ENCODE measurements around the gene PRKCZ.

Gene PRKCZ

DNA sequence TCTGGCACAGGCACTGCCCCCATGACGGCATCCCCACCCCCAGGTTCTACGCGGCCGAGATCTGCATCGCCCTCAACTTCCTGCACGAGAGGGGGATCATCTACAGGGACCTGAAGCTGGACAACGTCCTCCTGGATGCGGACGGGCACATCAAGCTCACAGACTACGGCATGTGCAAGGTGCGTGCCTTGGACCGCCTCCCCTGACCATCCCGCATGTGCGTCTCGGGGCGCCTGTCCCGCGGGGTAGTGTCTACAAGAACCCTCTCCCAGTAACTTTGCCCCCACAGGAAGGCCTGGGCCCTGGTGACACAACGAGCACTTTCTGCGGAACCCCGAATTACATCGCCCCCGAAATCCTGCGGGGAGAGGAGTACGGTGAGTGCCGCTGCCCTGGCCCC is 121.8 kb downstream of the PRKCZ start:
- in situ Hi-C loops (cut with MboI; ENCODE audit: low sequenced_read_pairs), result no loop called here

DNA sequence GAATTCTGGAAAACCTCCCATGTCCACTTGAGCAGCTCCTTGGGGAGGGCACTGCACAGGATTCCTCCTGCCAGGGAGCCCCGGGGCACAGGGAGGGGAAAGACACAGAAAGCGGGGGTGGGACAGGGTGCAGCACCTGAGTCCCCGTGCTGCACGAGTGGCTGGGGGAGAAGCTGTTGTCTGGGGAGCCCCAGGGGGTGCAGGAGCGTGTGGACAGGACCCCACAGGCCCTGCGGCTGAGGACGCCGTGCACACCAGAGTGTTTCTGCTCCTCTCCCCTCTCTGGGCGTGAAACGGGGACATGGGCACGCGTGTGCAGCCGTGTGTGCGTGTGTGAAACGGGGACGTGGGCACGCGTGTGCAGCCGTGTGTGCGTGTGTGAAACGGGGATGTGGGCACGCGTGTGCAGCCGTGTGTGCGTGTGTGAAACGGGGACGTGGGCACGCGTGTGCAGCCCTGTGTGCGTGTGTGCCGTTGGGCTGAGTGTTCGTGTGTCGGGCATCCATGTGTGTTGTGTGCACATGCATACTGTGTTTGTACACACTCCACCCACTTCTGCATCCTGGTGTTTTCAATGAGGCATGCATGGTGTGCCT is 122.4 kb downstream of the PRKCZ start:
- in situ Hi-C loops (cut with MboI; ENCODE audit: low sequenced_read_pairs), result no loop called here

DNA sequence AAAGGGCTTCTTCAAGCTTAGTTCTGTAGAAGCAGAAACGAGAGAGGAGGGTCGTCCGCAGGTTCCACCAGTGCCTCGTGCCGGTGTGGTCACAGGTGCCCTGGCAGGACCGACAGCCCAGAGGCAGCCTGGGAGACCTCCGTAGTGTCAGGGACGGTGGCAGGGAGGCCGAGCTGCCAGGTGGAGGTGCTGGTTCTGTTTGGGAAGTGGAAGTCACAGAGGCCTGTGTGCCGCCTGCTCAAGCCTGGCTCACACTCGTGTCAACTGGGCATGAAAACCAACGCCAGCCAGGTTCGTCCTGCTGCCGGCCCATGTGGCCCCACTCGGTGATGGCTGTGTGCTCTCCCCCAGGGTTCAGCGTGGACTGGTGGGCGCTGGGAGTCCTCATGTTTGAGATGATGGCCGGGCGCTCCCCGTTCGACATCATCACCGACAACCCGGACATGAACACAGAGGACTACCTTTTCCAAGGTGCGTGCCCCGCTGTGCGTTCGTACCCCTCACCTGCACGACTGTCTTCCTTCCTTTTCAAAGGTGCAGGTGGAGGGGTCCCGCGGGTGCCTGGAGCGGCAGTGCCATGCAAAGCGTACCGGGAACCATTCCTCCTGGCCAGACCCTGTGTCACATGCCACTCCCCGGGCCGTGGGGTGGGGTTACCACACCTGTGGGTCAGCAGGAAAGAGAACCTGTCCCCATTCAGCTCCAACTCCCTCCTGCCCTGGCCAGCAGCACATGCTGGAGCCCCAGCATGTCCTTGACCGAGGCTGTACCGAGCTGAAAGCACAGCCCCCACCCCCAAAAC is 123.5 kb downstream of the PRKCZ start:
- in situ Hi-C loops (cut with MboI; ENCODE audit: low sequenced_read_pairs), result no loop called here

DNA sequence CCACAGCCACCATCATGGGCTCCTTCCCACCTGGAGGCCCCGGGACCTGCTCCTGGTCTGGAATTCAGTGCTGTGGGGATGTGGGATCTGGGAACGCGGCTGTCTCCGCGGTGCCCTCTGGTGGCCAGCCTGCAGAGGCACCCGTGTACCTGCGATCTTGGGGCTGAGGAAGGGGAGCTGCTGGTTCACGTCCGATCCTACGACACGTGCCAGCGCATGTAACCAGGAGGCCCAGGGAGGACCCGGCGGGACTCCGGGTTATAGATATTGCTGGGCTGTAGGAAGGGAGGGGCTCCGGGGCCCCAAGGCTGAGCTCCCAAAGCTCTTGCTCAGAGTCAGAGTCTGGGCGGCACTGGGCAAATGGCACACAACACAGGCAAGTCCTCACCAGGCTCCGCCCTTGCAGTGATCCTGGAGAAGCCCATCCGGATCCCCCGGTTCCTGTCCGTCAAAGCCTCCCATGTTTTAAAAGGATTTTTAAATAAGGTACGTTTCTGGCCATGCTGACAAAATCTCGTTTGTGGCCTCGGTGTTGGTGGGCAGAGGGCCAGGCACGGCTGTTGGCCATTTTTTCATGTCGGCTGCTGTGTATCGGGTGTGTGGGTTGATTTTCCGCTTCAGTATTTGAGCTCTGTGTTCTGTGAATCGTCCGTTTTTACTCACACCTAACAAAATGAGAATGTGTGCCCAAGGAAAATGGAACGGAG is 124.3 kb downstream of the PRKCZ start:
- in situ Hi-C loops (cut with MboI; ENCODE audit: low sequenced_read_pairs), result loop anchor here (25.0 kb wide), 1 partner anchor 363 kb away; the partner anchor contains the start of genes HES5 and PANK4

DNA sequence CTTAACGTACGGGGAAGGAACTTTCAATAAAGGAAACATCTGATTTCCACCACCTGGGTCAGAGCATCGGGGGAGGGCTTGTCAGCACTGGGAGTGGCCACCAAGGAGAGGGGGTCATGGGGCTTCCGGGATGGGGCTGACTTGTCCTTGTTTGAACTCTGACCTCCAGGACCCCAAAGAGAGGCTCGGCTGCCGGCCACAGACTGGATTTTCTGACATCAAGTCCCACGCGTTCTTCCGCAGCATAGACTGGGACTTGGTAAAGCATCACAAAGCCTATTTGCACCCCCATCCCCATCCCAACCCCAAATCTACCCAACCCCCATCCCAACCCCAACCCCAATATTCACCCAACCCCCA is 124.8 kb downstream of the PRKCZ start:
- in situ Hi-C loops (cut with MboI; ENCODE audit: low sequenced_read_pairs), result loop anchor here (25.0 kb wide), 1 partner anchor 362 kb away; the partner anchor contains the start of genes HES5 and PANK4

DNA sequence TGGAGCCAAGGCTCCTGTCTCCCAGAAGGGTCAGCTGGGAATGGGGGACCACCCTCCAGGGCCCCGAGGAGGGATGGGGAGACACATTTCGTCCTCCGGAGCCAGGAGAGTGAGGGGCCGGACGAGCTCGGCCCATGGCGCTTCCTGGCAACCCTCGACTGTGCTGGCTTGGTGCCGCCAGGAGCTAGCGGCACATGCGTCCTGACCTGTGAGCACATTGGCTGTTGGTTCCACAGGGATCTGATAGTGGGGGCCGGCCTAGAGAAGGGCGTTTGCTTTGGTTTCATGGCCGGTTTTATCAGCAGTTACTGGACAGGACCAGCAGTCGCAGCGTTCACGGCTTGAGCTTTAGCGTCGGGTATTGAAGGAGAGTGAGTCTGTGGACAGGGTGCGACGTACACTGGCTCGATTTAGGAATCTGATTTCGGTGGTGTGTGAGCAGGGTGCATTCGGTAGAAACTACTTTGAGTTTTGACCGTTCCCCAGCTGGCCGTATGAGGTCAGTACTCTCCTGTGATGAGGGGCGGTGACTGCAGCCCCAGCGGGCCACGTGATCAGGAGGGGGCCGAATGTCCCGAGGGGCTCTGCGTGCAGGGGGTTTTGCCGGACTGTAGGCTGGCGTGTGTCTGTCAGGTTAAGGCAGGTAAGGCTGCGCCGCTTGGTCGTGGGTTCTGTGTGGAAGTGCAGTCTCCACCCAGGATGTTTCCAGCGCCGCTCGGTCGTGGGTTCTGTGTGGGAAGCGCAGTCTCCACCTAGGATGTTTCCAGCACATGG is 125.7 kb downstream of the PRKCZ start:
- in situ Hi-C loops (cut with MboI; ENCODE audit: low sequenced_read_pairs), result loop anchor here (25.0 kb wide), 1 partner anchor 361 kb away; the partner anchor contains the start of genes HES5 and PANK4

DNA sequence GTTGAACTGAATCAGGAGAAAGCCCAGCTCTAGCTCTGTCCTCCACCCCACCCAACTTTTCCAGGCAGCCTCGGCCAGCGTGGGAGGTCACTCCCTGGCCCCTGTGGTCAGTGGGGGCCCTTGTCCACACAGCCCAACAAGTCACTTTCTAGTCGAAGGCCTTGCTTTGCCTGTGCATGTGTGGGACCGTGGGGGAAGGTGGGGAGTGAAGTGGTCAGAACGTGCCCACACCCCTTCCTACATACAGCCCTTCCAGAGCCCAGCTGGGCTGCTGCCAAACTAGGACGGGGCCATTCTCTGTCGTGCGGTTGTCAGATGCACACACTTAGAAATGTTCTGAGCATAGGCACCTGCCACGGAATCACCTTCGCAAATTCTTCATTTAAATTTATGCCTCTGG is 126.4 kb downstream of the PRKCZ start:
- in situ Hi-C loops (cut with MboI; ENCODE audit: low sequenced_read_pairs), result loop anchor here (25.0 kb wide), 1 partner anchor 361 kb away; the partner anchor contains the start of genes HES5 and PANK4

- in situ Hi-C loops (cut with MboI; ENCODE audit: low sequenced_read_pairs), result loop anchor here (25.0 kb wide), 1 partner anchor 360 kb away; the partner anchor contains the start of genes HES5 and PANK4
Observed at GRCh38 chr1:2177541-2177940, 127.3 kb downstream of the PRKCZ start.

DNA sequence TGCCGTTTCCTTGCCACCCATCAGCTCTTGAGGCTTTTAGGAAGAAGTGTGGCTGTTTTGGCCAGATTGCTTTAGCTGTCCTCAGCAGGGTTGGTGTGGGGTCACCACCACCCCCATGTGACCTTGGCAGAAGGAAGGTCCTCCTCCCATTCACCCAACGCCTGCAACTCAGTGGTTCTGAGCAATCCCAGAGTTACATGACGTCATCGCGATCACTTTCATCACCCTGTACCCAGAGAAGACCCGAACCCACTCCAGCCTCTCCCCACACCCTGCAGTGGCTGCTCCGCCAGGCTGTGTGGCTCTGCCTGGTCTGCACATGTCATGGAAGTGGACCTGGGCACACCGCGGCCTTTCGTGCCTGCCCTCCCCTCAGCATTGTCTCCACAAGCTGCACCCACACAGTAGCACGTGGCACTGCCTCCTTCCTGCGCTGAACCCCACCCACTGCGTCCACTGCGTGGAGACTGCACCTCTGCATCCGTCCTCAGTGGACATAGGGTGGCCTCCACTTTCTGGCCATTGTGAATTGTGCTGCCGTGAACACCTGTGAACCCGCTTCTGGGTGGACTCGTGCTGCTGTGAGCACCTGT is 127.8 kb downstream of the PRKCZ start:
- in situ Hi-C loops (cut with MboI; ENCODE audit: low sequenced_read_pairs), result loop anchor here (25.0 kb wide), 1 partner anchor 359 kb away; the partner anchor contains the start of genes HES5 and PANK4

DNA sequence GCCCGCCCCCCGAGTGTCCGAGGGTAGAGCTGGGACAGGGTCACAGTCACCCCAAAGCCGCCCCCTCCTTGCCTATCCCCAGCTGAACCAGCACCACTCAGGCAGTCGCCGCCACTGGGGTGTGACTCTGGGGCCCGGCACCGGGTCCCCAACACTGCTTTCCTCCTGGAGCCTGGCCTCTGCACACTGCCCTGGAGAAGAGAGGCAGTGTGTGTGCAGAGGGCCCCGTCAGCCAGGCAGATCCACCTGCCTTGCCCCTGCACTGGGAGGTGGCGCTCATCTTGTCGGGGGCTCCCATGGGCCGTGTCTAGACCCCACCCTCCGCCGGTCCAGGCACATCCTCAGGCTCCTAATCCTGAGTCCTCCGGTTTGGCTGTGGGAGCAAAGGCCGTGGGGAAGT is 128.7 kb downstream of the PRKCZ start:
- in situ Hi-C loops (cut with MboI; ENCODE audit: low sequenced_read_pairs), result loop anchor here (25.0 kb wide), 1 partner anchor 358 kb away; the partner anchor contains the start of genes HES5 and PANK4

DNA sequence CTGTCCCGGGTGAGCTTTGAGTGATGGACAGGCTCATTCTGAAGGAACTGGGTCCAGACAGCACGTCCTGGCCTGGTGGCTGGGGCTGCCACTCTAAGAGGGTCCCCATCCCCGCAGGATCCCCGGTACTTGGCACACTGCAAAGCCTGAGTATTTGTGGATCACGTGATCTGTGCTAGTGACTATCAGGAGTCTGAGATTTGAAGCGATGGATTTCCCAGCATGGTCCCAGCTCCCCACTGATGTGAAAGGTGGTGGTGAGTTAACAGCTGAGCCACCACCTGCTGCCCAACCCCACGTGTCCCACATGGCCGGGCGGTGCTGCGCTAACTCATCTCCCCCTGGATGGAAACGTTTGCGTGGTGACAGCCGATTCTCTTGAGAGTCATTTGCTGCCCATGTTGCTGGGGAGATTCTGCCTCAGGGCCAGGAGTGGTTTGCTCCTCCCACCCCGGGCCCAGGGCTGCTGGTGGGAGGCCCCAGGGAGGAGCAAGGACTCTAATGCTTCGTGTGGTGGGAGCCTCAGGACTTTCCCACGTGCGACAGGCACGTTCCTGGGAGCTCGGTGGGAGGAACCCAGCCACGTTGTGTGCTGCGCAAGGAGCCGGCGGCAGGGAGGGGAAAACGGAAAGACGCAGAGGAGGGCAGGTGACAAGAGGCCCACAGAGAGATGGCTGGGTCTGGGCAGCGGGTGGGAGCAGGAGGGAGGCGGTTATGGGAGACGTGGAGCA is 129.2 kb downstream of the PRKCZ start:
- in situ Hi-C loops (cut with MboI; ENCODE audit: low sequenced_read_pairs), result loop anchor here (25.0 kb wide), 1 partner anchor 358 kb away; the partner anchor contains the start of genes HES5 and PANK4

DNA sequence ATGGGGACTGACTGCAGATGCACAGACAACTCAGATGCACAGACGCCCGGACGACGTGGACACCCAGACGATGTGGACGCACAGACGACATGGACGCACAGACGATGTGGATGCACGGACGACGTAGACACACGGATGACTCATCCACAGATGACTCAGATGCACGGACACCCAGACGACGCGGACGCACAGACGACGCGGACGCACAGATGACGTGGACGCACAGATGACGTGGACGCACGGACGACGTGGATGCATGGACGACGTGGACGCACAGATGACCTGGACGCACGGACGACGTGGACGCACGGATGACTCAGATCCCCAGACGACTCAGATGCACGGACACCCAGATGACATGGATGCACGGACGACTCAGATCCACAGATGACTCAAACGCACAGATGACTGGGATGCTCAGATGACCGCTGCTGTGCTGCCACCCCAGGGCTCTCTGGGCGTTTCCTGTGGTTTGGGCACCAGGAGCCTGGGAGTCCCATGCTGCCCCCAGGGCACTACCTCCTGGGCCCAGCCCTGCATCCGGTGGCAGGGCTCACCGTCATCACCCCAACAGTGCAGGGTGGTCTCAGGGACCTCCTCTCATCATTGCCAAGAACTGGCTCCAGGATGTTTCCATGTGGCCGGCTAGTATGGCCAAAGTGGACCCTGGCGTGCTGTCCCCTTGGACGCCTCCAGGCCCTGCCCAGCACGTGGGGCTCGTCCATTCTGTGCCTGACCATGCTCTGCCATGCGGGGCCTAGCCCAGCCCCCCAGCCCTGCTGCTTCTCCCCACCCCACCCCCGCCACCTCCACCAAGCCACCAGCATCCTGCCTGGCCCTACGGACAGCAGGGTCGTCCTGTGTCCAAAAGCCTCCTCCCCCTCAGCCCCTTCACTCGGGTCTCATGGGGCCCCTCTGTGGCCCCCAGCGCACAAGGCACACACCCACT is 130.4 kb downstream of the PRKCZ start:
- in situ Hi-C loops (cut with MboI; ENCODE audit: low sequenced_read_pairs), result loop anchor here (25.0 kb wide), 1 partner anchor 357 kb away; the partner anchor contains the start of genes HES5 and PANK4

DNA sequence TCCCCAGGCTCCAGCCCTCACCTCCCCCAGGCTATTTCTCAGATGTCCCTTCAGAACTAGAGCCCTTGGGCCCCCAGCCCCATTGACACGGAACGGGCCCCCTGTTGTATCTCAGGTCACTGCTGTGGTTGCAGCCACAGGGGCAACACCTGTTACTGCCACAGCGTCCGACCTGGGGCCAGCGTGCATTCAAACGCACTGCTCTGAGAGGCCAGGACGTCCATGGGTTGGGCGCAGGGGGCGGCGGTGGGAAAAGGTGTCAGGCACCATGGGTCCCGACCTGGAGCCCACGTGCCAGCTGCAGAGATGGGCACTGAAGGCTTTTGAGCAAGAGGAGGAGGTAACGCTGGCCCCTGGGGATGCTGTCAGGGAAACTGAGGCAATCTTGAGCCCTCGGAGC is 131.1 kb downstream of the PRKCZ start:
- in situ Hi-C loops (cut with MboI; ENCODE audit: low sequenced_read_pairs), result loop anchor here (25.0 kb wide), 1 partner anchor 356 kb away; the partner anchor contains the start of genes HES5 and PANK4

DNA sequence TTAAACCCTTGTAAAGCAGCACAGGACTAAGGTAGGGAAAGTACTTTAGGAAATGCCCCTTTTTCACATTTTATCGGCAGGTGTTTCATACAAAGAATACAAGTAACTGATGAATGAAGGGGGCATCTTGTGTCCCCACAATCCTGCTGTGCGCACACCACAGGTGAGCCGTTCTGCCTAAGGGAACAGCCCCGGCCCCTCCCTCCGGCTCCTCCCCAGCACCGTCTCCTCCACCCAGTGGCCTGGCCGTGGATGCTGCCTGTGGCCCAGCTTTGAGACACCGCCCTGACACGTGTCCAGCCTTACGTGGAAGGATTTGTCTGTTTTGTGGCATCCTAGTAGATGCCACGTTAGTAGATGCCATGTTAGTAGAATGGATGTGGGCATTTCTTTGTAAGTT is 131.5 kb downstream of the PRKCZ start:
- in situ Hi-C loops (cut with MboI; ENCODE audit: low sequenced_read_pairs), result loop anchor here (25.0 kb wide), 1 partner anchor 356 kb away; the partner anchor contains the start of genes HES5 and PANK4

- in situ Hi-C loops (cut with MboI; ENCODE audit: low sequenced_read_pairs), result loop anchor here (25.0 kb wide), 1 partner anchor 355 kb away; the partner anchor contains the start of genes HES5 and PANK4
Observed at GRCh38 chr1:2182376-2182775, 132.2 kb downstream of the PRKCZ start.

DNA sequence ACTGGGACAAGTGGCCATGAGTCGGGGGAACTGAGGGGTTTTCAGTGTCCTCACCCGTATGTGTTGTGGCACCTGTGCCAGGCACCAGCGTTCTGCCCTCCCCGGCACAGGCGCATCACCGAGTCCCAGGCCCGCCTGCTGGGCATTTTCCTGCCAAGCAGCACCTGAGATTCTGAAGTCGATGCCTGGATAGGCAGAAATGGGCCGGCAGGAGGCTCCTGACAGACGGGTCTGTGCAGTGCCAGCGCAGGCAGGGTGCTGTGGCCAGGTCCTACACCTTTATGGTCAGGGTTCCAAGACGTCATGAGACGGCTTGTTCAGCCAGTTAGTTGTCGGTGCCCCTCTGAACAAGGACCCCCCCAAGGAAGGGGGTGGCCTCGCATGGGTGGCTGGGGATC is 133.7 kb downstream of the PRKCZ start:
- in situ Hi-C loops (cut with MboI; ENCODE audit: low sequenced_read_pairs), result loop anchor here (25.0 kb wide), 1 partner anchor 353 kb away; the partner anchor contains the start of genes HES5 and PANK4

DNA sequence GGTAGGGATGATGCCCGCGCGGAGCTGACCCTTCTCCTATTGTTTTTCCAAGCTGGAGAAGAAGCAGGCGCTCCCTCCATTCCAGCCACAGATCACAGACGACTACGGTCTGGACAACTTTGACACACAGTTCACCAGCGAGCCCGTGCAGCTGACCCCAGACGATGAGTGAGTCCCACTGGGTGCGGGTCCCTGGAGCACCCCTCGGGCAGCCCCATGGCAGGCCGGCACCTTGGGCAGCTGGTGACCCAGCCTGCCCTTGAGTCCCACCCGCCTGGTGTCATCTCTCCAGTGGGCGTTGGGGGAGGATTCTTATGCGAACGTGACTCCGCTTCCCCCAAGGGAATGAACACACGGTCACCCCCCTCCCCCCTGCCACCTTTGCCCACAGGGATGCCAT is 134.3 kb downstream of the PRKCZ start:
- in situ Hi-C loops (cut with MboI; ENCODE audit: low sequenced_read_pairs), result loop anchor here (25.0 kb wide), 1 partner anchor 353 kb away; the partner anchor contains the start of genes HES5 and PANK4

DNA sequence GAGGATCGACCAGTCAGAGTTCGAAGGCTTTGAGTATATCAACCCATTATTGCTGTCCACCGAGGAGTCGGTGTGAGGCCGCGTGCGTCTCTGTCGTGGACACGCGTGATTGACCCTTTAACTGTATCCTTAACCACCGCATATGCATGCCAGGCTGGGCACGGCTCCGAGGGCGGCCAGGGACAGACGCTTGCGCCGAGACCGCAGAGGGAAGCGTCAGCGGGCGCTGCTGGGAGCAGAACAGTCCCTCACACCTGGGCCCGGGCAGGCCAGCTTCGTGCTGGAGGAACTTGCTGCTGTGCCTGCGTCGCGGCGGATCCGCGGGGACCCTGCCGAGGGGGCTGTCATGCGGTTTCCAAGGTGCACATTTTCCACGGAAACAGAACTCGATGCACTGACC is 134.7 kb downstream of the PRKCZ start:
- in situ Hi-C loops (cut with MboI; ENCODE audit: low sequenced_read_pairs), result loop anchor here (25.0 kb wide), 1 partner anchor 352 kb away; the partner anchor contains the start of genes HES5 and PANK4

Measured in HL-60/S4 treated with phorbol 12-myristate 13-acetate at 8.2 ng/mL for 4 days and 3 days (cell line).